Mucosa of stomach (tissue), 1 donor: ENCODE measurements around the gene CCDC167.

Experiments
- H3K27me3 ChIP-seq: one replicate; pipeline ENCODE4 v1.7.0; 2013; ENCODE audit warnings: mild to moderate bottlenecking, low read length; ENCODE audit not compliant: control insufficient read depth, insufficient read depth
- H3K36me3 ChIP-seq: one replicate; pipeline ENCODE4 v1.7.0; 2013; ENCODE audit warnings: low read length; ENCODE audit not compliant: control insufficient read depth, insufficient read depth
- H3K4me1 ChIP-seq: one replicate; pipeline ENCODE4 v1.7.0; 2013; ENCODE audit warnings: mild to moderate bottlenecking, low read length; ENCODE audit not compliant: control insufficient read depth, insufficient read depth
- H3K4me3 ChIP-seq: one replicate; pipeline ENCODE4 v1.7.0; 2013; ENCODE audit warnings: low read length
- H3K9ac ChIP-seq: one replicate; pipeline ENCODE4 v1.7.0; 2013; ENCODE audit warnings: mild to moderate bottlenecking, low read length, moderate library complexity
- H3K9me3 ChIP-seq: one replicate; pipeline ENCODE4 v1.7.0; 2013; ENCODE audit warnings: mild to moderate bottlenecking, low read length, moderate library complexity; ENCODE audit not compliant: control insufficient read depth
- donor health status: Pancreatic carcinoma.

The CCDC167 gene

GRCh38 chr6:37491171-37491829, 8.4 kb downstream of the CCDC167 start:
- Histone ChIP-seq H3K27me3 (no peaks in the 10 kb centered on the region), H3K36me3 (no peaks in the 10 kb centered on the region), H3K4me3 (no peak overlapping the region), H3K9ac (no peak overlapping the region), H3K9me3 (no peaks in the 10 kb centered on the region), H3K4me1 (no peaks in the 10 kb centered on the region)

GRCh38 chr6:37490536-37491170, 9.0 kb downstream of the CCDC167 start:
- Histone ChIP-seq H3K36me3 (no peaks in the 10 kb centered on the region), H3K4me1 (no peaks in the 10 kb centered on the region), H3K27me3 (no peaks in the 10 kb centered on the region), H3K9ac (no peak overlapping the region), H3K4me3 (no peak overlapping the region), H3K9me3 (no peaks in the 10 kb centered on the region)

GRCh38 chr6:37489697-37490336, 9.9 kb downstream of the CCDC167 start:
- Histone ChIP-seq H3K4me1 (no peaks in the 10 kb centered on the region), H3K4me3 (no peak overlapping the region), H3K9ac (no peak overlapping the region), H3K36me3 (no peaks in the 10 kb centered on the region), H3K9me3 (no peaks in the 10 kb centered on the region), H3K27me3 (no peaks in the 10 kb centered on the region)

- Histone ChIP-seq H3K27me3 (no peaks in the 10 kb centered on the region), H3K36me3 (no peaks in the 10 kb centered on the region), H3K9me3 (no peaks in the 10 kb centered on the region), H3K4me3 (no peak overlapping the region), H3K9ac (no peak overlapping the region), H3K4me1 (no peaks in the 10 kb centered on the region)
Measured at GRCh38 chr6:37488476-37488875, 11.2 kb downstream of the CCDC167 start.

GRCh38 chr6:37487591-37488380, 11.9 kb downstream of the CCDC167 start:
- no peaks in the 10 kb centered on the region for H3K36me3 ChIP-seq
- H3K4me3 ChIP-seq, result no peak overlapping the region
- no peak overlapping the region for H3K9ac ChIP-seq
- no peaks in the 10 kb centered on the region for H3K27me3 ChIP-seq
- no peaks in the 10 kb centered on the region for H3K4me1 ChIP-seq
- no peaks in the 10 kb centered on the region for H3K9me3 ChIP-seq

GRCh38 chr6:37486121-37486839, 13.4 kb downstream of the CCDC167 start:
- Histone ChIP-seq H3K27me3 (no peaks in the 10 kb centered on the region), H3K4me3 (no peak overlapping the region), H3K36me3 (no peaks in the 10 kb centered on the region), H3K4me1 (no peaks in the 10 kb centered on the region), H3K9me3 (no peaks in the 10 kb centered on the region), H3K9ac (no peak overlapping the region)

GRCh38 chr6:37485291-37485702, 14.4 kb downstream of the CCDC167 start:
- Histone ChIP-seq H3K4me1 (no peaks in the 10 kb centered on the region), H3K36me3 (no peaks in the 10 kb centered on the region), H3K9me3 (no peaks in the 10 kb centered on the region), H3K27me3 (no peaks in the 10 kb centered on the region), H3K4me3 (no peak overlapping the region), H3K9ac (no peak overlapping the region)

GRCh38 chr6:37484786-37485170, 14.9 kb downstream of the CCDC167 start:
- no peaks in the 10 kb centered on the region for H3K4me1 ChIP-seq
- no peak overlapping the region for H3K9ac ChIP-seq
- no peaks in the 10 kb centered on the region for H3K36me3 ChIP-seq

GRCh38 chr6:37483917-37484785, 15.5 kb downstream of the CCDC167 start:
- Histone ChIP-seq H3K4me1 (no peaks in the 10 kb centered on the region), H3K27me3 (no peaks in the 10 kb centered on the region), H3K9me3 (no peaks in the 10 kb centered on the region), H3K36me3 (no peaks in the 10 kb centered on the region), H3K4me3 (no peak overlapping the region), H3K9ac (no peak overlapping the region)

More at GRCh38 chr6:37484786-37485170, 14.9 kb downstream of the CCDC167 start:
- Histone ChIP-seq H3K9me3 (no peaks in the 10 kb centered on the region), H3K27me3 (no peaks in the 10 kb centered on the region), H3K4me3 (no peak overlapping the region)

GRCh38 chr6:37483252-37483901, 16.3 kb downstream of the CCDC167 start:
- no peak overlapping the region for H3K9ac ChIP-seq
- no peaks in the 10 kb centered on the region for H3K36me3 ChIP-seq
- H3K4me3 ChIP-seq, result no peak overlapping the region
- no peaks in the 10 kb centered on the region for H3K4me1 ChIP-seq
- no peaks in the 10 kb centered on the region for H3K9me3 ChIP-seq
- H3K27me3 ChIP-seq, result no peaks in the 10 kb centered on the region
